CD14-positive monocyte (primary cell): ENCODE measurements around the gene FAF1. TPM values are rescaled to one million over a fixed set of nuclear protein-coding genes. Genes with fewer than 3 reads are reported as not detected.

ENCODE experiments used
- DNase-seq, 3 donors: peaks; one replicate each; pipeline ENCODE4 v3.0.0-alpha.2; 2011 to 2022
- H2AFZ ChIP-seq: 2 replicates; pipeline ENCODE4 v1.6.0; 2012; ENCODE audit warnings: mild to moderate bottlenecking, low read depth, low read length, inconsistent platforms; ENCODE audit not compliant: insufficient read depth, poor library complexity, severe bottlenecking
- H3K27ac ChIP-seq, 2 donors: 1 replicate in 1 of 2; 2 replicates in 1 of 2; pipeline ENCODE4 v1.5.1; 2012 to 2013; ENCODE audit warnings: low read length in 2 of 2, control low read depth in 1 of 2, inconsistent platforms in 1 of 2, low read depth in 1 of 2, mild to moderate bottlenecking in 1 of 2
- H3K27me3 ChIP-seq, 2 donors: one replicate each; pipeline versions ENCODE4 v1.6.0 to v1.6.1; 2011 to 2013; ENCODE audit warnings: low read length in 2 of 2; ENCODE audit not compliant: control insufficient read depth in 2 of 2, insufficient read depth in 2 of 2
- H3K36me3 ChIP-seq, 2 donors: replicated peaks in 1 of 2; 1 replicate in 1 of 2; 2 replicates in 1 of 2; pipeline versions ENCODE4 v1.5.1 to v1.6.1; 2012 to 2013; ENCODE audit warnings: low read length in 2 of 2, control low read depth in 1 of 2, inconsistent platforms in 1 of 2, mild to moderate bottlenecking in 1 of 2; ENCODE audit not compliant: insufficient read depth in 2 of 2, control insufficient read depth in 1 of 2
- H3K4me1 ChIP-seq, 2 donors: 1 replicate in 1 of 2; 2 replicates in 1 of 2; pipeline versions ENCODE4 v1.5.1 to v1.6.1; 2012 to 2013; ENCODE audit warnings: low read length in 2 of 2, control low read depth in 1 of 2, inconsistent platforms in 1 of 2, mild to moderate bottlenecking in 1 of 2, moderate library complexity in 1 of 2; ENCODE audit not compliant: insufficient read depth in 2 of 2, control insufficient read depth in 1 of 2
- H3K4me2 ChIP-seq: replicated peaks from 2 replicates; pipeline ENCODE3; 2012; ENCODE audit warnings: low read length, moderate library complexity, mild to moderate bottlenecking; ENCODE audit not compliant: poor library complexity, severe bottlenecking; ENCODE audit errors: extremely low read depth
- H3K4me3 ChIP-seq, 3 experiments: fragments of 200-600 bp in 1 of 3; sonication (generic) in 1 of 3; replicated peaks in 1 of 3; 1 replicate in 2 of 3; 2 replicates in 1 of 3; pipeline ENCODE4 v1.5.1; 2011 to 2013; ENCODE audit warnings: low read length in 3 of 3, mild to moderate bottlenecking in 3 of 3, control low read depth in 2 of 3, low read depth in 2 of 3, inconsistent platforms in 1 of 3, moderate library complexity in 1 of 3
- H3K79me2 ChIP-seq: 2 replicates; pipeline ENCODE4 v1.6.0; 2012; ENCODE audit warnings: mild to moderate bottlenecking, control low read depth, inconsistent platforms, low read length, moderate library complexity; ENCODE audit not compliant: insufficient read depth
- H3K9ac ChIP-seq: 2 replicates; pipeline ENCODE4 v1.6.0; 2017; ENCODE audit warnings: low read length, mild to moderate bottlenecking; ENCODE audit not compliant: insufficient read depth, poor library complexity, severe bottlenecking
- H3K9me3 ChIP-seq, 2 donors: replicated peaks in 1 of 2; 1 replicate in 1 of 2; 2 replicates in 1 of 2; pipeline versions ENCODE4 v1.5.1 to v1.6.1; 2012 to 2013; ENCODE audit warnings: low read length in 2 of 2, control low read depth in 1 of 2; ENCODE audit not compliant: control insufficient read depth in 1 of 2, insufficient read depth in 1 of 2
- H4K20me1 ChIP-seq: 2 replicates; pipeline ENCODE4 v1.6.0; 2012; ENCODE audit warnings: mild to moderate bottlenecking, low read length, control low read depth, moderate library complexity; ENCODE audit not compliant: insufficient read depth
- H3K27ac Mint-ChIP-seq, 7 donors: one replicate each; pipeline ENCODE4 v1.8.0; 2020; ENCODE audit warnings: mild to moderate bottlenecking in 7 of 7, mixed read lengths in 7 of 7, moderate library complexity in 6 of 7, inconsistent platforms in 2 of 7
- H3K27me3 Mint-ChIP-seq, 3 donors: one replicate each; pipeline ENCODE4 v1.8.0; 2021 to 2022; ENCODE audit warnings: low read depth in 3 of 3, mild to moderate bottlenecking in 3 of 3, mixed read lengths in 3 of 3, moderate library complexity in 3 of 3, inconsistent platforms in 1 of 3
- H3K36me3 Mint-ChIP-seq, 2 donors: one replicate each; pipeline ENCODE4 v1.8.0; 2020; ENCODE audit warnings: mixed read lengths in 2 of 2, inconsistent platforms in 1 of 2, mild to moderate bottlenecking in 1 of 2
- H3K4me1 Mint-ChIP-seq: one replicate; pipeline ENCODE4 v1.8.0; 2020; ENCODE audit warnings: mild to moderate bottlenecking, mixed read lengths
- H3K4me3 Mint-ChIP-seq, 2 donors: one replicate each; pipeline ENCODE4 v1.8.0; 2020; ENCODE audit warnings: mild to moderate bottlenecking in 2 of 2, mixed read lengths in 2 of 2, moderate library complexity in 1 of 2
- H3K9me3 Mint-ChIP-seq, 7 donors: one replicate each; pipeline ENCODE4 v1.8.0; 2020 to 2022; ENCODE audit warnings: mixed read lengths in 7 of 7, mild to moderate bottlenecking in 6 of 7, moderate library complexity in 6 of 7, inconsistent platforms in 2 of 7
- WGBS: methylation state at CpG from one replicate; pipeline ENCODE4 v1.1.5; 2013; ENCODE audit warnings: missing lambda C conversion rate; ENCODE audit not compliant: insufficient coverage; 5-methylcytosine and 5-hydroxymethylcytosine counted together
- intact Hi-C, 2 donors: fragments of 100-400 bp; cut with micrococcal nuclease; formaldehyde crosslinking; loops; one replicate each; pipeline versions ENCODE4 v1.15.0 to v1.15.1; 2023
- polyA plus RNA-seq, 3 donors: library from polyadenylated mRNA; depleted of rRNA in 1 of 3; unstranded in 2 of 3; stranded (reverse) in 1 of 3; fragments of 300-500 nt in 2 of 3; fragments of >200 nt in 1 of 3; fragmentation: Illumina TruSeq in 2 of 3; gene quantifications; 1 replicate in 2 of 3; 2 replicates in 1 of 3; pipeline ENCODE4 v1.2.3, GENCODE V29; 2012 to 2021
- TF ChIP-seq, protein P1 (sequence below): fragments of 200-600 bp; IDR thresholded peaks from one replicate; pipeline ENCODE4 v1.8.0; 2022; ENCODE audit warnings: antibody characterized with exemption, mild to moderate bottlenecking

FAF1 gene
- polyA plus RNA-seq, 3 donors: 11.4 to 29.6 (median 16.9) TPM

- Histone ChIP-seq H3K9me3 (no peaks in the 10 kb centered on the region), H4K20me1 (no peaks in the 10 kb centered on the region), H3K4me1 (peaks cover 0 to 6% of the 10 kb centered on the region in 2 donors), H3K79me2 (no peaks in the 10 kb centered on the region), H3K27ac (no peak overlapping the region), H3K4me3 (no peak overlapping the region), H3K36me3 (peaks cover 7 to 37% of the 10 kb centered on the region in 2 donors), H3K9ac (no peak overlapping the region), H3K4me2 (no peak overlapping the region), H2AFZ (no peak overlapping the region), H3K27me3 (no peaks in the 10 kb centered on the region)
- intact Hi-C loops: no loop called here
- no peak for DNase-seq
- peaks cover 39 to 50% of the 10 kb centered on the region in 2 donors for H3K36me3 Mint-ChIP-seq
- peaks cover 0 to 9% (median 4%) of the 10 kb centered on the region in 7 donors for H3K9me3 Mint-ChIP-seq
- no CpG with 5 or more reads among the region's 1 CpG for WGBS
- H3K4me3 Mint-ChIP-seq: no peak overlapping the region
- TF ChIP-seq, protein P1, sequence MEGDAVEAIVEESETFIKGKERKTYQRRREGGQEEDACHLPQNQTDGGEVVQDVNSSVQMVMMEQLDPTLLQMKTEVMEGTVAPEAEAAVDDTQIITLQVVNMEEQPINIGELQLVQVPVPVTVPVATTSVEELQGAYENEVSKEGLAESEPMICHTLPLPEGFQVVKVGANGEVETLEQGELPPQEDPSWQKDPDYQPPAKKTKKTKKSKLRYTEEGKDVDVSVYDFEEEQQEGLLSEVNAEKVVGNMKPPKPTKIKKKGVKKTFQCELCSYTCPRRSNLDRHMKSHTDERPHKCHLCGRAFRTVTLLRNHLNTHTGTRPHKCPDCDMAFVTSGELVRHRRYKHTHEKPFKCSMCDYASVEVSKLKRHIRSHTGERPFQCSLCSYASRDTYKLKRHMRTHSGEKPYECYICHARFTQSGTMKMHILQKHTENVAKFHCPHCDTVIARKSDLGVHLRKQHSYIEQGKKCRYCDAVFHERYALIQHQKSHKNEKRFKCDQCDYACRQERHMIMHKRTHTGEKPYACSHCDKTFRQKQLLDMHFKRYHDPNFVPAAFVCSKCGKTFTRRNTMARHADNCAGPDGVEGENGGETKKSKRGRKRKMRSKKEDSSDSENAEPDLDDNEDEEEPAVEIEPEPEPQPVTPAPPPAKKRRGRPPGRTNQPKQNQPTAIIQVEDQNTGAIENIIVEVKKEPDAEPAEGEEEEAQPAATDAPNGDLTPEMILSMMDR: no peak
- no peaks in the 10 kb centered on the region for H3K27me3 Mint-ChIP-seq
- H3K27ac Mint-ChIP-seq: no peak overlapping the region
- H3K4me1 Mint-ChIP-seq: peaks cover 8% of the 10 kb centered on the region
Measured at GRCh38 chr1:50488876-50489275, 471.2 kb downstream of the FAF1 start.

DNA sequence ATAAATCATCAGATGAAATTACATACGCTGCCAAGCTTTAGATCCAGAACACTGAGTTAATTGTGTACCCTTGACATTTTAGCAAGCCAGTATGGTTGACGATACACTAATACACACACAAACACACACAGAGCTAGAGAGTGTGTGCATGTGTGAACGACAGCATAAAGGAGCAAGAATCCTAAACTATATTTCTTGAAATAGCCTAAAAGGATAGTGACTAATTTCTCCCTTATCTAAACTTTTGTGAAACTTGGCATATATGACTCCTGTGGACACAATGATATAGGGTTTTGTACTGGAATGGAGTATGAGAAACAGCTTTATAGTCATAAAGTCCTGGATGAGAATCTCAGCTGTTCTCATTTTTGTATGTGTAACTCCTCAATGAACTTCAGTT, 471.7 kb downstream of the FAF1 start:
- Histone ChIP-seq H4K20me1 (no peaks in the 10 kb centered on the region), H3K79me2 (no peaks in the 10 kb centered on the region), H3K4me2 (no peak overlapping the region), H3K9ac (no peak overlapping the region), H3K27ac (no peak overlapping the region), H3K9me3 (no peaks in the 10 kb centered on the region), H2AFZ (no peak overlapping the region), H3K36me3 (peaks cover 7 to 37% of the 10 kb centered on the region in 2 donors), H3K4me3 (no peak overlapping the region), H3K27me3 (no peaks in the 10 kb centered on the region), H3K4me1 (peaks cover 0 to 6% of the 10 kb centered on the region in 2 donors)
- TF ChIP-seq, protein P1: no peak
- H3K27me3 Mint-ChIP-seq: no peaks in the 10 kb centered on the region
- H3K27ac Mint-ChIP-seq: no peak overlapping the region
- peaks cover 8% of the 10 kb centered on the region for H3K4me1 Mint-ChIP-seq
- H3K36me3 Mint-ChIP-seq: peaks cover 41 to 53% of the 10 kb centered on the region in 2 donors
- H3K9me3 Mint-ChIP-seq: peaks cover 0 to 9% (median 4%) of the 10 kb centered on the region in 7 donors
- no CpG with 5 or more reads among the region's 3 CpGs for WGBS
- no peak for DNase-seq
- no peak overlapping the region for H3K4me3 Mint-ChIP-seq
- intact Hi-C loops: no loop called here
